K562 (cell line): ENCODE results near the gene MT1X. TPM values are rescaled to one million over a fixed set of nuclear protein-coding genes. Genes with fewer than 3 reads are reported as not detected.

Experiments
- ATAC-seq: fragments of 200-7000 bp; cut with Tn5 transposase; 3 replicates; pipeline ENCODE4 v1.9.1; 2020; ENCODE audit warnings: moderate library complexity
- BruUV-seq: library from RNA; stranded (reverse); fragments of 400-500 nt; replicated peaks from 2 replicates; lab custom pipeline; 2021; lab: Mats Ljungman, UMichigan
- CTCF ChIA-PET: fragments of 300-600 bp; formaldehyde crosslinking; extraction: SDS; loops from one replicate; lab custom pipeline; 2021; ENCODE audit warnings: low intra/inter-chr PET ratio; lab: Yijun Ruan, JAX
- POLR2A ChIA-PET: fragments of 300-600, 350-650 bp; sonication (Branson Sonifier 250); formaldehyde crosslinking; extraction: SDS; loops from one replicate; lab custom pipeline; 2021; ENCODE audit warnings: antibody characterized with exemption, inconsistent platforms; lab: Yijun Ruan, JAX
- DNase-seq, 4 experiments: peaks; one replicate each; pipeline versions ENCODE4 v3.0.0 to v3.0.0-alpha.2; 2011 to 2018; ENCODE audit warnings: low spot score in 3 of 4, mixed read lengths in 3 of 4; ENCODE audit errors: extremely low read depth in 1 of 4
- FAIRE-seq: peaks from 2 replicates; lab custom pipeline; 2011; peaks lifted over from hg19 to GRCh38; lab: Jason Lieb, UNC
- H2AFZ ChIP-seq: 2 replicates; pipeline ENCODE4 v1.6.0; 2011; ENCODE audit warnings: low read depth, low read length, control low read depth, inconsistent platforms
- H3K27ac ChIP-seq: fragments of 200-600 bp; 3 replicates; pipeline ENCODE4 v1.8.0; 2011; ENCODE audit warnings: low read depth, mild to moderate bottlenecking, control low read depth, inconsistent platforms, low read length, moderate library complexity, mixed read lengths; ENCODE audit errors: extremely low read depth
- H3K27me3 ChIP-seq, 2 experiments: fragments of 300-600 bp in 1 of 2; 2 replicates in 1 of 2; 3 replicates in 1 of 2; pipeline versions ENCODE4 v1.6.0 to v1.8.0; 2011; ENCODE audit warnings: inconsistent platforms in 2 of 2, low read length in 2 of 2, mild to moderate bottlenecking in 1 of 2, mixed read lengths in 1 of 2, moderate library complexity in 1 of 2; ENCODE audit not compliant: control insufficient read depth in 2 of 2, insufficient read depth in 2 of 2
- H3K36me3 ChIP-seq: fragments of 300-600 bp; 3 replicates; pipeline ENCODE4 v1.8.0; 2011; ENCODE audit warnings: mild to moderate bottlenecking, low read length, inconsistent platforms; ENCODE audit not compliant: control insufficient read depth, insufficient read depth
- H3K4me1 ChIP-seq, 2 experiments: fragments of 200-600 bp in 1 of 2; replicated peaks in 1 of 2; 2 replicates in 1 of 2; 3 replicates in 1 of 2; pipeline versions ENCODE4 v1.5.1 to v1.8.0; 2011; ENCODE audit warnings: inconsistent platforms in 2 of 2, low read length in 2 of 2, mild to moderate bottlenecking in 1 of 2, mixed read lengths in 1 of 2, moderate library complexity in 1 of 2; ENCODE audit not compliant: control insufficient read depth in 2 of 2, insufficient read depth in 2 of 2
- H3K4me2 ChIP-seq: 2 replicates; pipeline ENCODE4 v1.6.1; 2011; ENCODE audit warnings: low read length, control low read depth, inconsistent platforms, mixed read lengths; ENCODE audit not compliant: insufficient read depth
- H3K4me3 ChIP-seq: fragments of 200-600 bp; sonication (generic), shearing (Covaris generic); 2 replicates; pipeline ENCODE4 v1.5.1; 2016; ENCODE audit warnings: control low read depth, inconsistent platforms
- H3K79me2 ChIP-seq: fragments of 200-600 bp; 3 replicates; pipeline ENCODE4 v1.8.0; 2011; ENCODE audit warnings: low read length, inconsistent platforms; ENCODE audit not compliant: control insufficient read depth, insufficient read depth
- H3K9ac ChIP-seq, 2 experiments: 2 replicates each; pipeline versions ENCODE4 v1.6.0 to v1.6.1; 2011; ENCODE audit warnings: low read depth in 2 of 2, low read length in 2 of 2, control low read depth in 1 of 2, inconsistent platforms in 1 of 2, mild to moderate bottlenecking in 1 of 2, mixed read lengths in 1 of 2; ENCODE audit not compliant: insufficient read depth in 1 of 2
- H3K9me1 ChIP-seq: one replicate; pipeline ENCODE4 v1.6.0; 2011; ENCODE audit warnings: inconsistent platforms, mild to moderate bottlenecking, low read length, moderate library complexity; ENCODE audit not compliant: control insufficient read depth, insufficient read depth
- H3K9me3 ChIP-seq: replicated peaks from 2 replicates; pipeline ENCODE4 v1.5.1; 2011; ENCODE audit warnings: low read depth, low read length, inconsistent platforms; ENCODE audit not compliant: control insufficient read depth, insufficient read depth
- H4K20me1 ChIP-seq: replicated peaks from 2 replicates; pipeline ENCODE4 v1.6.1; 2011; ENCODE audit warnings: low read length, inconsistent platforms, mixed read lengths; ENCODE audit not compliant: control insufficient read depth, insufficient read depth
- CBFA2T2 ChIP-seq: fragments of 450-650 bp; conservative IDR thresholded peaks from 2 replicates; pipeline ENCODE4 v1.6.1; 2017; ENCODE audit warnings: mild to moderate bottlenecking
- GATA2 ChIP-seq: sonication (generic); formaldehyde crosslinking; IDR thresholded peaks from 2 replicates; pipeline ENCODE4 v1.4.0; 2020; ENCODE audit warnings: mild to moderate bottlenecking, missing genetic modification reagents
- HDAC3 ChIP-seq: fragments of 450-650 bp; IDR thresholded peaks from 2 replicates; pipeline ENCODE4 v1.6.1; 2018; ENCODE audit warnings: borderline replicate concordance, mild to moderate bottlenecking, moderate library complexity; ENCODE audit not compliant: partially characterized antibody
- KHSRP ChIP-seq: fragments of 450-650 bp; IDR thresholded peaks from 2 replicates; pipeline ENCODE4 v1.6.1; 2017
- MEF2A ChIP-seq: IDR thresholded peaks from 2 replicates; pipeline ENCODE4 v1.6.1; 2011; ENCODE audit warnings: low read depth, mild to moderate bottlenecking, low read length, moderate library complexity; ENCODE audit not compliant: control insufficient read depth
- PRPF4 ChIP-seq: fragments of 200-400 bp; formaldehyde crosslinking; IDR thresholded peaks from one replicate; pipeline ENCODE4 v1.6.1; 2017; ENCODE audit warnings: low read length, low read depth, mild to moderate bottlenecking; ENCODE audit not compliant: insufficient read depth, poor library complexity, severe bottlenecking
- PURB ChIP-seq: sonication (generic); formaldehyde crosslinking; IDR thresholded peaks from 2 replicates; pipeline ENCODE4 v1.9.0; 2021; ENCODE audit warnings: low read depth, mild to moderate bottlenecking, missing genetic modification reagents
- ZBTB1 ChIP-seq: sonication (generic); formaldehyde crosslinking; IDR thresholded peaks from 2 replicates; pipeline ENCODE4 v1.8.1; 2023; ENCODE audit warnings: missing genetic modification reagents, low read depth, mild to moderate bottlenecking, borderline replicate concordance
- ZNF224 ChIP-seq: sonication (generic); formaldehyde crosslinking; IDR thresholded peaks from 2 replicates; pipeline ENCODE4 v1.8.0; 2022; ENCODE audit warnings: mild to moderate bottlenecking, missing genetic modification reagents
- ZNF436 ChIP-seq: fragments of 250-450, 450-650 bp; sonication (Bioruptor Pico); formaldehyde crosslinking; IDR thresholded peaks from 2 replicates; pipeline ENCODE4 v1.7.0; 2020; ENCODE audit warnings: mild to moderate bottlenecking
- WGBS: fragments of 100-300 bp; shearing (Covaris generic); methylation state at CpG from one replicate; pipeline ENCODE4 v1.1.6; 2016; ENCODE audit warnings: low coverage, mixed read lengths; ENCODE audit not compliant: insufficient coverage; ENCODE audit errors: missing lambda C conversion rate; 5-methylcytosine and 5-hydroxymethylcytosine counted together
- in situ Hi-C: fragments of 300-500 bp; cut with MboI; formaldehyde crosslinking; loops from 4 replicates; pipeline ENCODE4 v1.15.0; 2018; ENCODE audit warnings: inconsistent platforms, mixed read lengths
- intact Hi-C: fragments of 100-400 bp; cut with micrococcal nuclease; formaldehyde crosslinking; loops from 2 replicates; pipeline ENCODE4 v1.14.2; 2022
- polyA plus RNA-seq, 8 experiments: library from polyadenylated mRNA; depleted of rRNA in 4 of 8; stranded (reverse) in 5 of 8; unstranded in 3 of 8; fragments of >200 nt; fragmentation: Nextera tagmentation in 2 of 8; fragmentation: Illumina TruSeq in 1 of 8; extraction: Ambion mirVana in 2 of 8; extraction: Trizol in 1 of 8; gene quantifications; 2 replicates each; pipeline versions ENCODE4 v1.2.1 to v1.2.3, GENCODE V29; 2011 to 2014; ENCODE audit warnings: inconsistent platforms in 1 of 8, missing spikeins in 1 of 8
- total RNA-seq, 7 experiments: library from RNA; depleted of rRNA in 6 of 7; stranded (reverse); fragments of >200 nt in 6 of 7; fragmentation: Illumina TruSeq in 2 of 7; extraction: Trizol in 2 of 7; gene quantifications; 2 replicates each; pipeline versions ENCODE4 v1.2.1 to v1.2.3, GENCODE V29; 2011 to 2021; ENCODE audit warnings: low replicate concordance in 1 of 7
- TF ChIP-seq, protein P1 (sequence below): fragments of 450-650 bp; IDR thresholded peaks from 2 replicates; pipeline ENCODE4 v1.6.1; 2016; ENCODE audit warnings: missing biosample characterization, missing genetic modification characterization
- TF ChIP-seq, protein P2 (sequence below): sonication (generic); formaldehyde crosslinking; IDR thresholded peaks from 2 replicates; pipeline ENCODE4 v1.8.1; 2023; ENCODE audit warnings: mild to moderate bottlenecking, missing genetic modification reagents
- TF ChIP-seq, protein P3 (sequence below): fragments of 250-450 bp; sonication (Bioruptor Pico); IDR thresholded peaks from 2 replicates; pipeline ENCODE4 v1.4.0; 2020; ENCODE audit warnings: mild to moderate bottlenecking, moderate library complexity

MT1X gene
- total and polyA plus RNA-seq, 9 of the 15 experiments (the other 6 are each of a cell fraction or from before 2014, with no cell fraction given): 4.9 to 22.8 (median 8.7) TPM

DNA sequence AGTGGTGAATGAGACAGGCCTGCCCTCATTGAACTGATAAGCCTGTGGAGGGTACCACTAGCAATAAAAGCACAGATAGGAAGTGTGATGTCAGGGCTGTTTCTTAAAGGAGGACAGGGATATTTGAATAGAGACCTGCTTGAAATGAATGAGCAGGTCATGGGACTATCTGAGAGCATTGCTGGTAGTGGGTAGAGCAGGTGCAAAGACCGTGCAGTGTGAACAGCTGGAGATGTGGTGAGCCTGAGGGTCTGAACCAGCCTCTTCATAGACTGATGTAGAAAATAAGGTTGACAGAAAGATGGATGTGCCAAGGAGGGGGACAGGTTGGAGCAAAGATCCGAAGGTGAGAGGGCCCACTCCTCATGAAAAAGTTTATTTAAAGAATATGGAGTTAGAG, 50.1 kb downstream of the MT1X start:
- ChIA-PET CTCF (no interaction called here), POLR2A (no interaction called here)
- BruUV-seq: no TSS peak
- Histone ChIP-seq H3K4me1 (peaks cover 26 to 40% of the 10 kb centered on the region in 2 experiments), H3K9ac (no peak overlapping the region), H3K79me2 (peaks cover 75% of the 10 kb centered on the region), H3K9me1 (peaks cover 3% of the 10 kb centered on the region), H3K36me3 (peaks cover 31% of the 10 kb centered on the region), H3K4me2 (no peak overlapping the region), H3K27ac (no peak overlapping the region), H3K9me3 (no peaks in the 10 kb centered on the region), H3K4me3 (no peak overlapping the region), H3K27me3 (no peaks in the 10 kb centered on the region), H4K20me1 (peaks cover 27% of the 10 kb centered on the region), H2AFZ (no peak overlapping the region)
- no peak for ATAC-seq
- in situ Hi-C loops: no loop called here
- FAIRE-seq: no peak
- TF ChIP-seq, protein P1, sequence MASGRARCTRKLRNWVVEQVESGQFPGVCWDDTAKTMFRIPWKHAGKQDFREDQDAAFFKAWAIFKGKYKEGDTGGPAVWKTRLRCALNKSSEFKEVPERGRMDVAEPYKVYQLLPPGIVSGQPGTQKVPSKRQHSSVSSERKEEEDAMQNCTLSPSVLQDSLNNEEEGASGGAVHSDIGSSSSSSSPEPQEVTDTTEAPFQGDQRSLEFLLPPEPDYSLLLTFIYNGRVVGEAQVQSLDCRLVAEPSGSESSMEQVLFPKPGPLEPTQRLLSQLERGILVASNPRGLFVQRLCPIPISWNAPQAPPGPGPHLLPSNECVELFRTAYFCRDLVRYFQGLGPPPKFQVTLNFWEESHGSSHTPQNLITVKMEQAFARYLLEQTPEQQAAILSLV (tag): no peak
- TF ChIP-seq ZBTB1 (CRISPR knock-in tag): no peak
- no peak for TF ChIP-seq CBFA2T2
- TF ChIP-seq KHSRP: no peak
- TF ChIP-seq GATA2 (CRISPR knock-in tag): no peak
- TF ChIP-seq, protein P2, sequence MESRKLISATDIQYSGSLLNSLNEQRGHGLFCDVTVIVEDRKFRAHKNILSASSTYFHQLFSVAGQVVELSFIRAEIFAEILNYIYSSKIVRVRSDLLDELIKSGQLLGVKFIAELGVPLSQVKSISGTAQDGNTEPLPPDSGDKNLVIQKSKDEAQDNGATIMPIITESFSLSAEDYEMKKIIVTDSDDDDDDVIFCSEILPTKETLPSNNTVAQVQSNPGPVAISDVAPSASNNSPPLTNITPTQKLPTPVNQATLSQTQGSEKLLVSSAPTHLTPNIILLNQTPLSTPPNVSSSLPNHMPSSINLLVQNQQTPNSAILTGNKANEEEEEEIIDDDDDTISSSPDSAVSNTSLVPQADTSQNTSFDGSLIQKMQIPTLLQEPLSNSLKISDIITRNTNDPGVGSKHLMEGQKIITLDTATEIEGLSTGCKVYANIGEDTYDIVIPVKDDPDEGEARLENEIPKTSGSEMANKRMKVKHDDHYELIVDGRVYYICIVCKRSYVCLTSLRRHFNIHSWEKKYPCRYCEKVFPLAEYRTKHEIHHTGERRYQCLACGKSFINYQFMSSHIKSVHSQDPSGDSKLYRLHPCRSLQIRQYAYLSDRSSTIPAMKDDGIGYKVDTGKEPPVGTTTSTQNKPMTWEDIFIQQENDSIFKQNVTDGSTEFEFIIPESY (CRISPR knock-in tag): no peak
- TF ChIP-seq ZNF436: no peak
- TF ChIP-seq PURB: no peak
- TF ChIP-seq HDAC3: no peak
- TF ChIP-seq ZNF224 (CRISPR knock-in tag): no peak
- no peak for TF ChIP-seq MEF2A
- TF ChIP-seq, protein P3, sequence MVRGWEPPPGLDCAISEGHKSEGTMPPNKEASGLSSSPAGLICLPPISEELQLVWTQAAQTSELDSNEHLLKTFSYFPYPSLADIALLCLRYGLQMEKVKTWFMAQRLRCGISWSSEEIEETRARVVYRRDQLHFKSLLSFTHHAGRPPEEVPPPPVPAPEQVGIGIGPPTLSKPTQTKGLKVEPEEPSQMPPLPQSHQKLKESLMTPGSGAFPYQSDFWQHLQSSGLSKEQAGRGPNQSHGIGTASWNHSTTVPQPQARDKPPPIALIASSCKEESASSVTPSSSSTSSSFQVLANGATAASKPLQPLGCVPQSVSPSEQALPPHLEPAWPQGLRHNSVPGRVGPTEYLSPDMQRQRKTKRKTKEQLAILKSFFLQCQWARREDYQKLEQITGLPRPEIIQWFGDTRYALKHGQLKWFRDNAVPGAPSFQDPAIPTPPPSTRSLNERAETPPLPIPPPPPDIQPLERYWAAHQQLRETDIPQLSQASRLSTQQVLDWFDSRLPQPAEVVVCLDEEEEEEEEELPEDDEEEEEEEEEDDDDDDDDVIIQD (CRISPR knock-in tag): no peak
- TF ChIP-seq PRPF4: no peak
- DNase-seq: no peak
- intact Hi-C loops: no loop called here
- 100% methylated on average over 1 of the region's 2 CpGs for WGBS
